Measurements from ENCODE around the gene RIBC1.

RIBC1 gene

GRCh38 chrX:53422861-53423306 is at the start of gene RIBC1:
TSS of gene RIBC1 (plus strand) at chrX:53422873. CDS start at chrX:53426277, 3,404 bp downstream.
- peak within 1 kb of the TSS; percentile 88 for H3K4me3 ChIP-seq (ENCODE audit: low read depth, low read length)
- no peak for DNase-seq (ENCODE audit: low read depth)
- TF ChIP-seq CTCF (IDR thresholded peaks at IDR 0.05; ENCODE audit: low read depth, low read length, missing control alignments): no peak

- no peak overlapping the region for H3K4me3 ChIP-seq (ENCODE audit: low read depth, low read length)
- DNase-seq (ENCODE audit: low read depth): no peak
- TF ChIP-seq CTCF (IDR thresholded peaks at IDR 0.05; ENCODE audit: low read depth, low read length, missing control alignments): no peak
These were observed 49.4 kb upstream of the RIBC1 start for GRCh38 chrX:53373307-53373706.

GRCh38 chrX:53374222-53374820 is 48.4 kb upstream of the RIBC1 start:
- DNase-seq (ENCODE audit: low read depth): no peak
- no peak for TF ChIP-seq CTCF (IDR thresholded peaks at IDR 0.05; ENCODE audit: low read depth, low read length, missing control alignments)
- H3K4me3 ChIP-seq (ENCODE audit: low read depth, low read length): no peak overlapping the region

GRCh38 chrX:53374923-53375322 is 47.8 kb upstream of the RIBC1 start:
- peak; percentile 22 for TF ChIP-seq CTCF (IDR thresholded peaks at IDR 0.05; ENCODE audit: low read depth, low read length, missing control alignments)
- H3K4me3 ChIP-seq (ENCODE audit: low read depth, low read length): no peak overlapping the region
- no peak for DNase-seq (ENCODE audit: low read depth)

DNA sequence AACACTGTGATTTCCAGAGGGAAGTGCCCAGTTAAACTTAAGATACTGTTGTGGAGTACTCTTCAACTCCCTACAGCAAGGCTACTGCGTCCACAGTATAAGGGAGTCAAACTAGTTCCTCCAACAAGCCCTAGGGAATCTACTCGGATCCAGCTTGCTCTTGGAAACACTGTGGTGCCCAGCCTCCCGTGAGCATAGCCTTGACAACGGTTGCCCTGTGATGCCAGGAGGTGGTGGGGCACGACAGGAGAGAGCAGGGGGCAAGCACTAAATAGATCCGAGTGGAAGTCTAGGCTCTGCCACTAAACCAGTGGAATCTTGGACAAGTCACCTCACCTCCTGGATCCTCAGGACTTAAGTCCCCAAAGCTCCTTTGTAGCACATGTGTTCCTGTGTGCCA is 45.8 kb upstream of the RIBC1 start:
- H3K4me3 ChIP-seq (ENCODE audit: low read depth, low read length): no peak overlapping the region
- no peak for DNase-seq (ENCODE audit: low read depth)
- TF ChIP-seq CTCF (IDR thresholded peaks at IDR 0.05; ENCODE audit: low read depth, low read length, missing control alignments): no peak

DNA sequence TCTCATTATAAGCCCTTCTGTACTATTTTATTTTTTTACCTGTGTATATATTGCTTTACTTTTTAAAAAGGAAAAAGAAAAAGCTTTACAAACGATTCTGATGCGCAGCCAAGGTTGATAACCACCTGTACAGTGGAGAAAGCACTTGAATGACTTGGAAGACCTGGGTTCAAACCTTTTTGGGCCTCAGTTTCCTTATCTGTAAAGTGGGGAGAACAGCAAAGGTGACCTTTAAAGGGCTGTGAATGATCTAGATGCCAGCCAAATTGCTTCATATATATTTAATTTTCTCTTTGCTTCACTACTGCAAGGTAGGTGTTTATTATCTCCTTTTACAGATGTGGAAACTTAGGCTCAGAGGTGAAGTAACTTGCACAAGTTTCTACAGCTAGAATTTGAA is 45.2 kb upstream of the RIBC1 start:
- H3K4me3 ChIP-seq (ENCODE audit: low read depth, low read length): no peak overlapping the region
- TF ChIP-seq CTCF (IDR thresholded peaks at IDR 0.05; ENCODE audit: low read depth, low read length, missing control alignments): no peak
- no peak for DNase-seq (ENCODE audit: low read depth)

- TF ChIP-seq CTCF (IDR thresholded peaks at IDR 0.05; ENCODE audit: low read depth, low read length, missing control alignments): no peak
- H3K4me3 ChIP-seq (ENCODE audit: low read depth, low read length): no peak overlapping the region
- DNase-seq (ENCODE audit: low read depth): no peak
These were observed 43.5 kb upstream of the RIBC1 start for GRCh38 chrX:53379008-53379710.
